ENCODE measurements around the gene PLOD1.

PLOD1 gene

GRCh38 chr1:12009318-12009947 lies 74.9 kb downstream of the PLOD1 start:
- Histone ChIP-seq H3K79me2 (ENCODE audit: insufficient read depth, low read length) (no peaks in the 10 kb centered on the region), H3F3A (ENCODE audit: insufficient read depth, low read length) (no peaks in the 10 kb centered on the region), H3K27ac (ENCODE audit: low read depth, low read length, poor library complexity, severe bottlenecking) (no peak overlapping the region), H4K20me1 (ENCODE audit: insufficient read depth, low read length) (no peaks in the 10 kb centered on the region), H2AFZ (ENCODE audit: low read length) (no peak overlapping the region), H3K9me3 (ENCODE audit: low read length) (no peaks in the 10 kb centered on the region), H3K9me2 (ENCODE audit: low read depth, low read length) (no peaks in the 10 kb centered on the region), H3K4me1 (ENCODE audit: insufficient read depth, low read length, severe bottlenecking) (no peaks in the 10 kb centered on the region), H3K27me3 (ENCODE audit: insufficient read depth, low read length) (no peaks in the 10 kb centered on the region), H3K4me3 (ENCODE audit: low read depth, low read length, poor library complexity, severe bottlenecking) (no peak overlapping the region), H3K4me2 (ENCODE audit: low read length) (no peak overlapping the region), H3K36me3 (ENCODE audit: insufficient read depth, low read length) (peaks cover 83% of the 10 kb centered on the region), H3K9ac (ENCODE audit: low read length) (no peak overlapping the region)
- TF ChIP-seq CTCF (IDR thresholded peaks at IDR 0.05; ENCODE audit: low read length): no peak
- no peak for TF ChIP-seq EZH2 (IDR thresholded peaks at IDR 0.05; ENCODE audit: borderline replicate concordance, low read length)

- Histone ChIP-seq H3K9me3 (ENCODE audit: low read length) (no peaks in the 10 kb centered on the region), H3K9ac (ENCODE audit: low read length) (no peak overlapping the region), H3K4me2 (ENCODE audit: low read length) (no peak overlapping the region), H4K20me1 (ENCODE audit: insufficient read depth, low read length) (no peaks in the 10 kb centered on the region), H3K9me2 (ENCODE audit: low read depth, low read length) (no peaks in the 10 kb centered on the region), H3K79me2 (ENCODE audit: insufficient read depth, low read length) (no peaks in the 10 kb centered on the region), H3F3A (ENCODE audit: insufficient read depth, low read length) (no peaks in the 10 kb centered on the region; the same call in 1 of the 2 replicates), H3K27ac (ENCODE audit: low read depth, low read length, poor library complexity, severe bottlenecking) (no peak overlapping the region), H3K27me3 (ENCODE audit: insufficient read depth, low read length) (no peaks in the 10 kb centered on the region), H3K4me3 (ENCODE audit: low read depth, low read length, poor library complexity, severe bottlenecking) (no peak overlapping the region), H3K4me1 (ENCODE audit: insufficient read depth, low read length, severe bottlenecking) (no peaks in the 10 kb centered on the region), H2AFZ (ENCODE audit: low read length) (no peak overlapping the region), H3K36me3 (ENCODE audit: insufficient read depth, low read length) (peaks cover 67% of the 10 kb centered on the region)
- TF ChIP-seq CTCF (IDR thresholded peaks at IDR 0.05; ENCODE audit: low read length): no peak
- TF ChIP-seq EZH2 (IDR thresholded peaks at IDR 0.05; ENCODE audit: borderline replicate concordance, low read length): no peak
These were observed 76.4 kb downstream of the PLOD1 start for GRCh38 chr1:12010746-12011570.

- H3K27ac ChIP-seq (ENCODE audit: low read depth, low read length, poor library complexity, severe bottlenecking): no peak overlapping the region
- no peak overlapping the region for H3K4me2 ChIP-seq (ENCODE audit: low read length)
These were observed 77.5 kb downstream of the PLOD1 start for GRCh38 chr1:12011998-12012397.

More at GRCh38 chr1:12011998-12012397, 77.5 kb downstream of the PLOD1 start:
- H4K20me1 ChIP-seq (ENCODE audit: insufficient read depth, low read length): no peaks in the 10 kb centered on the region
- H3K9me3 ChIP-seq (ENCODE audit: low read length): no peaks in the 10 kb centered on the region
- H3K9me2 ChIP-seq (ENCODE audit: low read depth, low read length): no peaks in the 10 kb centered on the region
- no peak overlapping the region for H2AFZ ChIP-seq (ENCODE audit: low read length)
- H3K79me2 ChIP-seq (ENCODE audit: insufficient read depth, low read length): no peaks in the 10 kb centered on the region
- H3K9ac ChIP-seq (ENCODE audit: low read length): no peak overlapping the region
- no peaks in the 10 kb centered on the region for H3K4me1 ChIP-seq (ENCODE audit: insufficient read depth, low read length, severe bottlenecking)
- H3F3A ChIP-seq (ENCODE audit: insufficient read depth, low read length): no peaks in the 10 kb centered on the region; the same call in 1 of the 2 replicates
- no peak overlapping the region for H3K4me3 ChIP-seq (ENCODE audit: low read depth, low read length, poor library complexity, severe bottlenecking)
- H3K27me3 ChIP-seq (ENCODE audit: insufficient read depth, low read length): no peaks in the 10 kb centered on the region
- H3K36me3 ChIP-seq (ENCODE audit: insufficient read depth, low read length): peaks cover 57% of the 10 kb centered on the region
- TF ChIP-seq CTCF (IDR thresholded peaks at IDR 0.05; ENCODE audit: low read length) (no peak), EZH2 (IDR thresholded peaks at IDR 0.05; ENCODE audit: borderline replicate concordance, low read length) (no peak)
